ENCODE measurements around the gene ZNF692.
"Not testable (repeated sequence)": the region's sequence is repeated elsewhere in the genome, so short reads cannot be mapped to it uniquely, and the experiment has no call there.

Gene ZNF692

GRCh38 chr1:248807067-248807737 is 51.7 kb downstream of the ZNF692 start:
- DNase-seq (ENCODE audit: low spot score): peak; percentile 46

- DNase-seq (ENCODE audit: low spot score): no peak
These were observed 53.0 kb downstream of the ZNF692 start for GRCh38 chr1:248805876-248806275.

GRCh38 chr1:248804771-248805681 is 53.9 kb downstream of the ZNF692 start:
- DNase-seq (ENCODE audit: low spot score): no peak

GRCh38 chr1:248803501-248803900 is 55.4 kb downstream of the ZNF692 start:
- not testable (repeated sequence) for DNase-seq (ENCODE audit: low spot score)

- DNase-seq (ENCODE audit: low spot score): no peak
These were observed 56.4 kb downstream of the ZNF692 start for GRCh38 chr1:248802454-248802853.

GRCh38 chr1:248800459-248800858 is 58.4 kb downstream of the ZNF692 start:
- no peak for DNase-seq (ENCODE audit: low spot score)
